T-helper 2 cell treated with Interferon-gamma antibody and Interleukin-4, amounts not matched to agents 5 μg/mL and 100 μg/mL, for 36 hours (primary cell): ENCODE measurements around the gene TARS2.

Source experiments
- DNase-seq: peaks from one replicate; pipeline ENCODE4 v3.0.0; 2021; ENCODE audit warnings: low spot score
- H3K27ac Mint-ChIP-seq: one replicate; pipeline ENCODE4 v1.8.0; 2021; ENCODE audit warnings: mild to moderate bottlenecking, mixed read lengths
- H3K27me3 Mint-ChIP-seq: one replicate; pipeline ENCODE4 v1.8.0; 2021; ENCODE audit warnings: low read depth, mixed read lengths
- H3K36me3 Mint-ChIP-seq: one replicate; pipeline ENCODE4 v1.8.0; 2021; ENCODE audit warnings: low read depth, mixed read lengths
- H3K4me1 Mint-ChIP-seq: one replicate; pipeline ENCODE4 v1.8.0; 2021; ENCODE audit warnings: low read depth, mixed read lengths
- H3K4me3 Mint-ChIP-seq: one replicate; pipeline ENCODE4 v1.8.0; 2022; ENCODE audit warnings: mild to moderate bottlenecking, moderate library complexity, mixed read lengths
- H3K9me3 Mint-ChIP-seq: one replicate; pipeline ENCODE4 v1.8.0; 2021; ENCODE audit warnings: mixed read lengths

Gene TARS2

DNA sequence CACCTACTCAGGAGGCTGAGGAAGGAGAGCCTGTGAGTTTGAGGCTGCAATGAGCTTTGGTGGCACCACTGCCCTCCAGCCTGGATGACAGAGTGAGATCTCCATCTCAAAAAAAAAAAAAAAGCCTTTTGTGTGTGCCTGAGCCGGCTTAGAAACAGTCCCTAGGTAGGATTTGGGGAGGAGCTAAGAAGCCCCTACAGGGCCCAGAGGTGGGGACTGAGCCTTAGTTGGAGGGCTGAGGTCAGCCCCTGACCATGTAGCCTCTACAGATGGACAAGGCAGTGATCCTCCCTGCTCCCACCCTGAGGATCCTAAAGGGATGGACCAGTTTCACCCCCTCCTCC is 64.5 kb downstream of the TARS2 start:
- no peaks in the 10 kb centered on the region for H3K36me3 Mint-ChIP-seq
- H3K27ac Mint-ChIP-seq: no peak overlapping the region
- DNase-seq: no peak
- H3K4me1 Mint-ChIP-seq: peaks cover 22% of the 10 kb centered on the region
- H3K4me3 Mint-ChIP-seq: no peak overlapping the region
- H3K9me3 Mint-ChIP-seq: no peaks in the 10 kb centered on the region
- peaks cover 10% of the 10 kb centered on the region for H3K27me3 Mint-ChIP-seq

DNA sequence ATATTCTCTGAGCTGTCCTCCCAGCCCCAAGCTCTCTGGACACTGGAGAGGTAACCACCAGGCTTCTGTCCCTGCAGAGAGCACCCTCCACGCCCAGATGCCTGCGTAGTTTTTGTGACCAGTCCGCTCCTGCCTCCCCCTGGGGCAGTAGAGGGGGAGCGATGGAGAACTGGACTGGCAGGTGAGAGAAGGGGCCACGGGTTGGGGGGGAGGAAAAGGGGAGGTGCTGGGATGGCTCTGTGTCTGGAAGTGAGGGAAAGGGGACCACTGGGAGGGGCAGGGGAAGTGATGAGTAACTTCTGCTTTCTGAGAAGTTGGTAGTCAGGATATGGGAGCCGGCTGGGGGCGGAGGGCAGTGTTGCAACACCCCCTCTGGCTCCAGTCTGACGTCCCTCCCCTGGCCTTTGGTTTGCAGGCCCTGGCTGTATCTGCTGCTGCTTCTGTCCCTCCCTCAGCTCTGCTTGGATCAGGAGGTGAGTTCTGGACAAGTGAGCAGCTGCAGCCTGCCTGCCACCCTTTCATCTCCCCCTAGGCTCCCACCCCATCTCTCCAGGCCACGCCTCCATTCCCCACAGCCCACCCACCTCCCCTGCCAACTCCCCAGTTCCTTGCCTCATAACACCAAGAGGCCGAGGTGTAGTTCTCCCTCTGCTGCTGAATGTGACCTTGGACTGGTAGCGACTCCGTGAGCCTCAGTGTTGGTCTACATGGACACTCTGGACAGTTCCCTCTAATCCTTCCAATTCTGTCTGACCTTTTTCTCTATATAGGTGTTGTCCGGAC is 65.1 kb downstream of the TARS2 start:
- no peaks in the 10 kb centered on the region for H3K9me3 Mint-ChIP-seq
- H3K36me3 Mint-ChIP-seq: no peaks in the 10 kb centered on the region
- H3K4me1 Mint-ChIP-seq: peaks cover 22% of the 10 kb centered on the region
- no peak overlapping the region for H3K27ac Mint-ChIP-seq
- peak overlapping the region; percentile 29 for H3K4me3 Mint-ChIP-seq
- DNase-seq: no peak
- peaks cover 10% of the 10 kb centered on the region for H3K27me3 Mint-ChIP-seq

DNA sequence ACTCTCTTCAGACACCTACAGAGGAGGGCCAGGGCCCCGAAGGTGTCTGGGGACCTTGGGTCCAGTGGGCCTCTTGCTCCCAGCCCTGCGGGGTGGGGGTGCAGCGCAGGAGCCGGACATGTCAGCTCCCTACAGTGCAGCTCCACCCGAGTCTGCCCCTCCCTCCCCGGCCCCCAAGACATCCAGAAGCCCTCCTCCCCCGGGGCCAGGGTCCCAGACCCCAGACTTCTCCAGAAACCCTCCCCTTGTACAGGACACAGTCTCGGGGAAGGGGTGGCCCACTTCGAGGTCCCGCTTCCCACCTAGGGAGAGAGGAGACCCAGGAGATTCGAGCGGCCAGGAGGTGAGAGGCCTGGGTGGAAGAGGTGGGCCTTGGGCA is 65.7 kb downstream of the TARS2 start:
- H3K4me3 Mint-ChIP-seq: no peak overlapping the region
- no peak overlapping the region for H3K27ac Mint-ChIP-seq
- peaks cover 22% of the 10 kb centered on the region for H3K4me1 Mint-ChIP-seq

DNA sequence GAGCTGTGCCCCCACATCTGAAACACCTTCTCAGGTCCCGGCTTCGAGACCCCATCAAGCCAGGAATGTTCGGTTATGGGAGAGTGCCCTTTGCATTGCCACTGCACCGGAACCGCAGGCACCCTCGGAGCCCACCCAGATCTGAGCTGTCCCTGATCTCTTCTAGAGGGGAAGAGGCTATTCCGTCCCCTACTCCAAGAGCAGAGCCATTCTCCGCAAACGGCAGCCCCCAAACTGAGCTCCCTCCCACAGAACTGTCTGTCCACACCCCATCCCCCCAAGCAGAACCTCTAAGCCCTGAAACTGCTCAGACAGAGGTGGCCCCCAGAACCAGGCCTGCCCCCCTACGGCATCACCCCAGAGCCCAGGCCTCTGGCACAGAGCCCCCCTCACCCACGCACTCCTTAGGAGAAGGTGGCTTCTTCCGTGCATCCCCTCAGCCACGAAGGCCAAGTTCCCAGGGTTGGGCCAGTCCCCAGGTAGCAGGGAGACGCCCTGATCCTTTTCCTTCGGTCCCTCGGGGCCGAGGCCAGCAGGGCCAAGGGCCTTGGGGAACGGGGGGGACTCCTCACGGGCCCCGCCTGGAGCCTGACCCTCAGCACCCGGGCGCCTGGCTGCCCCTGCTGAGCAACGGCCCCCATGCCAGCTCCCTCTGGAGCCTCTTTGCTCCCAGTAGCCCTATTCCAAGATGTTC is 66.3 kb downstream of the TARS2 start:
- H3K4me1 Mint-ChIP-seq: peaks cover 19% of the 10 kb centered on the region
- no peak for DNase-seq
- no peaks in the 10 kb centered on the region for H3K9me3 Mint-ChIP-seq
- H3K4me3 Mint-ChIP-seq: no peak overlapping the region
- H3K27me3 Mint-ChIP-seq: peaks cover 7% of the 10 kb centered on the region
- H3K27ac Mint-ChIP-seq: no peak overlapping the region
- no peaks in the 10 kb centered on the region for H3K36me3 Mint-ChIP-seq

More for the DNA sequence above, 65.7 kb downstream of the TARS2 start:
- DNase-seq: no peak
- Mint-ChIP-seq H3K9me3 (no peaks in the 10 kb centered on the region), H3K27me3 (peaks cover 10% of the 10 kb centered on the region), H3K36me3 (no peaks in the 10 kb centered on the region)

DNA sequence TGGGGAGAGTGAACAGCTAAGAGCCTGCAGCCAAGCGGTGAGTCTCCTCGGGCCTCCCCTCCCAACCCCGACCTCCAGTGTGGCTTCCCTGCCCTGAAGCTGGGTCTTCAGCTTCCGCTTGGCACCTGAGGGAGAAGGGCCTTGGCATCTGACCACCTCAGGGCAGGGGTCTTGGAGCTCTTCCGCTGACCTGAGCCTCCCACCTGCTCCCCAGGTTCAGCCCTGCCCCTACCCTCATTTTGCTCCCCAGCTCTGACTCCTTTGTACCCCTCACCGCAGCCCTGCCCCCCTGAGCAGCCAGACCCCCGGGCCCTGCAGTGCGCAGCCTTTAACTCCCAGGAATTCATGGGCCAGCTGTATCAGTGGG is 66.8 kb downstream of the TARS2 start:
- Mint-ChIP-seq H3K36me3 (no peaks in the 10 kb centered on the region), H3K27ac (no peak overlapping the region), H3K27me3 (peaks cover 6% of the 10 kb centered on the region), H3K9me3 (no peaks in the 10 kb centered on the region), H3K4me3 (no peak overlapping the region), H3K4me1 (peaks cover 18% of the 10 kb centered on the region)
- no peak for DNase-seq

DNA sequence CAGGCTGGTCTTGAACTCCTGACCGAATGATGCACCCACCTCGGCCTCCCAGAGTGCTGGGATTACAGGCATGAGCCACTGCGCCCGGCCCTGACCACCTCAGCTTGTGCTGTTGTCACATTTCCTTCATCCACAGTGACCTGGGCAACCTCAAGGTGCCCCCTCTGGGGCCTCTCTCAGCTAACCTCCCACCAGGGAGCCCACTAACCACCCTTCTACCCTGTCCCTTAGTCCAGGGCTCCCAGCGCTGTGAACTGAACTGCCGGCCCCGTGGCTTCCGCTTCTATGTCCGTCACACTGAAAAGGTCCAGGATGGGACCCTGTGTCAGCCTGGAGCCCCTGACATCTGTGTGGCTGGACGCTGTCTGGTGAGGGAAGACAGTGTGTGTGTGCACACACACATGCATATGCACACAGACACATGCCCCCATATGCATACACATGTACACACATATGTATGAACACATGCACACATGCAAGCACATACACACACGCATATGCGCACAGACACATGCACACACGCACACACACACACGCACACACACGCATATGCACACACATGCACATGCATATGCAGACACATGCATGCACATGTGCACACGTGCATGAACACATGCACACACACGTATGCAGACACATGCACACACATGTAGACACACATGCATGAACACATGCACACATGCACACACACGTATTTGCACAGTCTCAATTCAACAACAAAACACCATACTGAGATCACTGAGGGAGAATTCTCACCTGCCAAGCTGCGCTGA is 68.2 kb downstream of the TARS2 start:
- H3K27ac Mint-ChIP-seq: no peak overlapping the region
- H3K36me3 Mint-ChIP-seq: no peaks in the 10 kb centered on the region
- no peak for DNase-seq
- peaks cover 1% of the 10 kb centered on the region for H3K27me3 Mint-ChIP-seq
- H3K4me3 Mint-ChIP-seq: no peak overlapping the region
- H3K9me3 Mint-ChIP-seq: no peaks in the 10 kb centered on the region
- peaks cover 21% of the 10 kb centered on the region for H3K4me1 Mint-ChIP-seq

DNA sequence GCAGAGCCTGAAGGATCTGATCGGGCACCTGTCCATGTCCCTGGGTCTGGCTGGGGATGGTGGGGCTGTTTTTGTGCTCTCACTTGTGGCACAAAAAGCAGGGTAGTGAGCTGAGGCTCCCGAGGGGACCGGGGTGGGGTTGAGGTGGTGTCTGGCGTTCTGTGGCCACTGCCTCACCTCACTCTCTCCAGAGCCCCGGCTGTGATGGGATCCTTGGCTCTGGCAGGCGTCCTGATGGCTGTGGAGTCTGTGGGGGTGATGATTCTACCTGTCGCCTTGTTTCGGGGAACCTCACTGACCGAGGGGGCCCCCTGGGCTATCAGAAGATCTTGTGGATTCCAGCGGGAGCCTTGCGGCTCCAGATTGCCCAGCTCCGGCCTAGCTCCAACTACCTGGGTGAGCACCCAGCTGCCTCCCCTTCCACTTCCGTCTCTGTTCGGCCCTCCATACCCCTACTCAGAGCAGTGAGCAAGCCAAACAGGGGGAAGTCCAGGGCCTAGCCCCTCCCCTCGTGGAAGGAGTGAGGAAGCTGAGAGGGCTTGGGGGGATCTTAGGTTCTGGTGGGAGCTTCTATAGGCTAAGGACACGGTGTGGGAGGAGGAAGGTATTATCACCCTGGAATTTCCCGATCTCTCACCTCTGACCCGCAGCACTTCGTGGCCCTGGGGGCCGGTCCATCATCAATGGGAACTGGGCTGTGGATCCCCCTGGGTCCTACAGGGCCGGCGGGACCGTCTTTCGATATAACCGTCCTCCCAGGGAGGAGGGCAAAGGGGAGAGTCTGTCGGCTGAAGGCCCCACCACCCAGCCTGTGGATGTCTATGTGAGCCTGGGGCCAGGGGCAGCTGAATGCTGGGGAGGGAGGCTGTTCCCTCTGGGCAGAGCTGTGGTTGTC is 69.0 kb downstream of the TARS2 start:
- no peaks in the 10 kb centered on the region for H3K9me3 Mint-ChIP-seq

DNA sequence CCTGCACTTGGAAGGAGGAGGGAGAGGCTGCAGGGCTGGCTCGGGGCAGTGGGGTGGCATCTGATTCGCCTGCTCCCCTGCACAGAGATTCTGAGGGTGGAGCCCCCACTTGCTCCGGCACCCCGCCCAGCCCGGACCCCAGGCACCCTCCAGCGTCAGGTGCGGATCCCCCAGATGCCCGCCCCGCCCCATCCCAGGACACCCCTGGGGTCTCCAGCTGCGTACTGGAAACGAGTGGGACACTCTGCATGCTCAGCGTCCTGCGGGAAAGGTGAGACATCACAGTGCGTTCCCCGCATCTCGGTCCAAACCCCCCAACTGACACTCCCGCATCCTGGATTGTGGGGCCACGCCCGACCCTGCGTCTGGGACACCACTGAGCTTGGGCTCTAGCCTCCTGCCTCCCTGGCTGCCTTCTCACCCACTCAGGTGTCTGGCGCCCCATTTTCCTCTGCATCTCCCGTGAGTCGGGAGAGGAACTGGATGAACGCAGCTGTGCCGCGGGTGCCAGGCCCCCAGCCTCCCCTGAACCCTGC is 69.9 kb downstream of the TARS2 start:
- Mint-ChIP-seq H3K27me3 (no peaks in the 10 kb centered on the region), H3K27ac (no peak overlapping the region), H3K36me3 (no peaks in the 10 kb centered on the region), H3K4me3 (no peak overlapping the region), H3K4me1 (peaks cover 20% of the 10 kb centered on the region), H3K9me3 (no peaks in the 10 kb centered on the region)
- no peak for DNase-seq

More for the DNA sequence above, 69.0 kb downstream of the TARS2 start:
- Mint-ChIP-seq H3K36me3 (no peaks in the 10 kb centered on the region), H3K4me1 (peaks cover 24% of the 10 kb centered on the region), H3K4me3 (no peak overlapping the region), H3K27ac (no peak overlapping the region), H3K27me3 (no peaks in the 10 kb centered on the region)
- DNase-seq: no peak
